ENCODE results near the gene ROBO1. TPM values are rescaled to one million over a fixed set of nuclear protein-coding genes. Genes with fewer than 3 reads are reported as not detected.
"Not testable (repeated sequence)": the region's sequence is repeated elsewhere in the genome, so short reads cannot be mapped to it uniquely, and the experiment has no call there.

The ROBO1 gene
- total and polyA plus RNA-seq, 9 donors, result 26.2 to 77.2 (median 38.7) TPM

DNA sequence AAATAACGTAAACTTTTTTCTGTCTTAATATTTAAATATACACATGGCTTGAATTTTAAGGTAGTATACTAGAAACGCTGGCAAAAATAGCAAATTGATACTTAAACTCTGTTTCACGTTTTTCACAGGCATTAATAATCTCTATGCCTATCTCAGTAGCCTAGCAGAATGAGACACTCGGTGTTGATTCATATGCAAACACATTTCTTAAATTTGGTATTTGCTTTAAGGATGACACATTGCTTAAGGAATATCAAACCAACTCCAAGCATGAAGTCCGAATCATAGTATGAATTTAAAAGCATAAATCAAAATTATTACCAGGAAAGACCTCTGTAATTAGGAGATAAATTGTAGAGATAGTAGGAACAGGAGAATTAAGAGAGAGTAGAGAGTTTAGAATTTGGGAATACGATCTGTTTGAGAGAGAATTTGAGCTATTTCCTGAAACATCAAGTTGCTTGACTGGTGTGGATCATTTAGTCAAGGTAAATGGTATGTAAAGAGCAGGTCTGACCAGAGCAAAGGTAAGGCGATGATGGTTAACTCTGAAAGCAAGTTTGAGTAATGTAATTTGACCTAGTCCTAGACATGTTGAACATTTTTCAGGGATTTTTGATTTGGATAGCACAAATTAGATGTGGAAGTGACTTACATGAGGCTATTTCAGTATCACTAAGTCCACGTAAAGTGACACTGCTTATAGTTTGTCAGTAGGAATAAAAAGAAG is 236.1 kb downstream of the ROBO1 start:
- Histone ChIP-seq H3K27ac (ENCODE audit: low read length) (no peak overlapping the region), H3K4me3 (ENCODE audit: low read length) (no peak overlapping the region), H3K36me3 (ENCODE audit: control insufficient read depth, insufficient read depth, low read length) (no peaks in the 10 kb centered on the region), H3K27me3 (ENCODE audit: control insufficient read depth, insufficient read depth, low read length) (no peaks in the 10 kb centered on the region), H3K4me1 (ENCODE audit: control insufficient read depth, insufficient read depth, low read length) (no peaks in the 10 kb centered on the region), H3K9me3 (replicated peaks; ENCODE audit: control insufficient read depth, low read depth, low read length) (no peaks in the 10 kb centered on the region)
- WGBS (ENCODE audit: insufficient coverage), result 75% methylated on average over 2 of the region's 8 CpGs
- DNase-seq, result no peak

DNA sequence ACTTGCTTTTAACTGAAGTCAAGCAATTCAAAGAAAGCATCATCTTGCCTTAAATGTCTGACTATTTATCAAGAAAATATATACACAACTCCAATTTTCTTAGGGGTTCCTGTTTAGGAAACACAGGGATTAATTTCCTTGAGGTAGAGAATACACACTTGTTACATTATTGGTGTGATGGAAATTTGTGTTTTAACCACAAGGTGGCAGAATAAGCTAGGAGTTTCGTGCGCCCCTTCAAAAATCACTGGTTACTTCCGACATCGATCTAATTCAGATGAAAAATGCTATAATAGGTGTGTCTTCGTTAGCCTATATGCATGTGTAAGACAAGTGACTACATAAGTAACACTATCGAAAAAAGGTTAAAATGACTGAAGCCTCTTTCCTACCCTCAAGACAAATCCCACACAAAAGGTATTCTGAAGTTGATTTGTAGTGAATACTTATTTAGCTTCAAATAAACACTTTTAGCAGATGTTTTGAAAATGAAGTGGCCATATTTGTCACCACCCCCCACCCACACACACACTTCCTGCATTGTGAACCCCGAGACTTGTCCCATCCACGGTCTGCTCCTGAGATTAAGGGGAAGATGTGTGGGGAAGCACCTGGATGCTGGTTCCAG is 246.5 kb downstream of the ROBO1 start:
- Histone ChIP-seq H3K4me3 (ENCODE audit: low read length) (no peak overlapping the region), H3K27ac (ENCODE audit: low read length) (no peak overlapping the region), H3K36me3 (ENCODE audit: control insufficient read depth, insufficient read depth, low read length) (no peaks in the 10 kb centered on the region), H3K27me3 (ENCODE audit: control insufficient read depth, insufficient read depth, low read length) (no peaks in the 10 kb centered on the region), H3K9me3 (replicated peaks; ENCODE audit: control insufficient read depth, low read depth, low read length) (no peaks in the 10 kb centered on the region), H3K4me1 (ENCODE audit: control insufficient read depth, insufficient read depth, low read length) (no peaks in the 10 kb centered on the region)
- peak; percentile 52 for DNase-seq
- no CpG with 5 or more reads among the region's 8 CpGs for WGBS (ENCODE audit: insufficient coverage)

DNA sequence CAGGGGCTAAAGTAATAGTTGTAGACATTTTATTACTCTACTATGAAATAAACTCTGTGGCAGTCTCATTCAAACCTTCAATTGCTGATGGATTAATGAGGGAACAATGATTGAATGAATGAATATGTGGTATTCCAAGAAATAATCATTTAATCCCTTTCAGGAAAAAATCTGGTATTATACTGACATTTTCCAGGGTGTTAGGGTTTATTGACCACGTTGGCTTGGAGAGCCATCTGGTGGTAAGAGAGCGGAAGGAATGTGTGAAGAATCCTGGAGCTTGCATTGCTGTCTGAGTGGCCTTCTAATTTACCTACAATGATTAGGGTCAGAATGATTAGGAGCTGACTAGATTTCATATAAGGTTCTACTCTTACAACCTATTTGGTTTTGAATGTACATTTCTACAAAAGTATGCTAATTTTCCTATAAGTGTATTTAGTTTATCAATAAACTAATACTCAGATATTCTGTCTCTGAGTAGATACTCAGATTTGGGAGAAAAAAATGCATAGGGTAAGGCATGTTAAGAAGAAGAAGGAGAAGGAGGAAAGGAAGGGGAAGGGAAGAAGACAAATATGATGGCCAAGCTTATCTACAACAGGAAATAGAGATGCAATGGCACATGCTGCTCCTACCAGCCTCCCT is 249.9 kb downstream of the ROBO1 start:
- no peaks in the 10 kb centered on the region for H3K36me3 ChIP-seq (ENCODE audit: control insufficient read depth, insufficient read depth, low read length)
- H3K4me1 ChIP-seq (ENCODE audit: control insufficient read depth, insufficient read depth, low read length), result no peaks in the 10 kb centered on the region
- no CpG with 5 or more reads among the region's 2 CpGs for WGBS (ENCODE audit: insufficient coverage)
- no peaks in the 10 kb centered on the region for H3K9me3 ChIP-seq (replicated peaks; ENCODE audit: control insufficient read depth, low read depth, low read length)
- DNase-seq, result peak; percentile 25
- H3K27ac ChIP-seq (ENCODE audit: low read length), result no peak overlapping the region
- H3K27me3 ChIP-seq (ENCODE audit: control insufficient read depth, insufficient read depth, low read length), result no peaks in the 10 kb centered on the region
- H3K4me3 ChIP-seq (ENCODE audit: low read length), result no peak overlapping the region

- WGBS (ENCODE audit: insufficient coverage), result 89% methylated on average over 3 of the region's 4 CpGs
- Histone ChIP-seq H3K27me3 (ENCODE audit: control insufficient read depth, insufficient read depth, low read length) (no peaks in the 10 kb centered on the region), H3K4me1 (ENCODE audit: control insufficient read depth, insufficient read depth, low read length) (no peaks in the 10 kb centered on the region), H3K4me3 (ENCODE audit: low read length) (no peak overlapping the region), H3K27ac (ENCODE audit: low read length) (no peak overlapping the region), H3K36me3 (ENCODE audit: control insufficient read depth, insufficient read depth, low read length) (no peaks in the 10 kb centered on the region), H3K9me3 (replicated peaks; ENCODE audit: control insufficient read depth, low read depth, low read length) (no peaks in the 10 kb centered on the region)
- no peak for DNase-seq
Measured at GRCh38 chr3:79516795-79517194, 251.0 kb downstream of the ROBO1 start.

GRCh38 chr3:79515072-79515471 is 252.7 kb downstream of the ROBO1 start:
- peak; percentile 10 for DNase-seq
- no peak overlapping the region for H3K4me3 ChIP-seq (ENCODE audit: low read length)
- H3K4me1 ChIP-seq (ENCODE audit: control insufficient read depth, insufficient read depth, low read length), result no peaks in the 10 kb centered on the region
- no peaks in the 10 kb centered on the region for H3K9me3 ChIP-seq (replicated peaks; ENCODE audit: control insufficient read depth, low read depth, low read length)
- H3K27ac ChIP-seq (ENCODE audit: low read length), result no peak overlapping the region
- no peaks in the 10 kb centered on the region for H3K27me3 ChIP-seq (ENCODE audit: control insufficient read depth, insufficient read depth, low read length)
- WGBS (ENCODE audit: insufficient coverage), result 80% methylated on average over 1 of the region's 4 CpGs
- H3K36me3 ChIP-seq (ENCODE audit: control insufficient read depth, insufficient read depth, low read length), result no peaks in the 10 kb centered on the region

GRCh38 chr3:79514069-79514468 is 253.7 kb downstream of the ROBO1 start:
- H3K27me3 ChIP-seq (ENCODE audit: control insufficient read depth, insufficient read depth, low read length), result no peaks in the 10 kb centered on the region
- H3K4me3 ChIP-seq (ENCODE audit: low read length), result no peak overlapping the region
- WGBS (ENCODE audit: insufficient coverage), result no CpG with 5 or more reads among the region's 3 CpGs

DNA sequence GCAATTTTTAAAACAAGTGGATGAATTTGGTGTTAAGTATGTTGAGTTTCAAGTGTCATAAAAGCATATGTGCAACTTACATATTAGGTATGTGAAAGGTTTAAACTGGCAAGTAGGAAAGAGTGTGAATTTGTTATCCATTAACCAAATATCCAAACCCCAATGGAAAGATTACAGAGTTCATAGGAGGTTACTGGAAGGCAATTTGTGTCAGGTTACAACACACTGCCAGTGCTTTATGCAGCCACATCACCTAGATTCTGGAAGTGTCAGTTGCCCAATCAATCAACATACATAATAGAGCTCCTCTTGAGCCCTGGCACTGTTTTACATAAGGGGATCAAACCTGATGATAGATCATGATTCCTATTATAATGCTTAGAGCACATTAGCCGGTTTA is 261.0 kb downstream of the ROBO1 start:
- Histone ChIP-seq H3K9me3 (replicated peaks; ENCODE audit: control insufficient read depth, low read depth, low read length) (no peaks in the 10 kb centered on the region), H3K4me3 (ENCODE audit: low read length) (no peak overlapping the region), H3K36me3 (ENCODE audit: control insufficient read depth, insufficient read depth, low read length) (no peaks in the 10 kb centered on the region), H3K27me3 (ENCODE audit: control insufficient read depth, insufficient read depth, low read length) (no peaks in the 10 kb centered on the region), H3K27ac (ENCODE audit: low read length) (no peak overlapping the region), H3K4me1 (ENCODE audit: control insufficient read depth, insufficient read depth, low read length) (no peaks in the 10 kb centered on the region)
- WGBS (ENCODE audit: insufficient coverage), result no CpG with 5 or more reads among the region's 1 CpG
- DNase-seq, result no peak

More at GRCh38 chr3:79514069-79514468, 253.7 kb downstream of the ROBO1 start:
- H3K27ac ChIP-seq (ENCODE audit: low read length), result no peak overlapping the region
- no peaks in the 10 kb centered on the region for H3K9me3 ChIP-seq (replicated peaks; ENCODE audit: control insufficient read depth, low read depth, low read length)
- no peak for DNase-seq
- H3K36me3 ChIP-seq (ENCODE audit: control insufficient read depth, insufficient read depth, low read length), result no peaks in the 10 kb centered on the region
- H3K4me1 ChIP-seq (ENCODE audit: control insufficient read depth, insufficient read depth, low read length), result no peaks in the 10 kb centered on the region

- not testable (repeated sequence) for H3K4me3 ChIP-seq (ENCODE audit: low read length); H3K36me3 ChIP-seq (ENCODE audit: control insufficient read depth, insufficient read depth, low read length); H3K27ac ChIP-seq (ENCODE audit: low read length); DNase-seq; H3K27me3 ChIP-seq (ENCODE audit: control insufficient read depth, insufficient read depth, low read length); H3K9me3 ChIP-seq (replicated peaks; ENCODE audit: control insufficient read depth, low read depth, low read length); H3K4me1 ChIP-seq (ENCODE audit: control insufficient read depth, insufficient read depth, low read length)
- WGBS (ENCODE audit: insufficient coverage), result 93% methylated on average over 32 of the region's 39 CpGs
Measured at GRCh38 chr3:79502216-79502681, 265.5 kb downstream of the ROBO1 start.

DNA sequence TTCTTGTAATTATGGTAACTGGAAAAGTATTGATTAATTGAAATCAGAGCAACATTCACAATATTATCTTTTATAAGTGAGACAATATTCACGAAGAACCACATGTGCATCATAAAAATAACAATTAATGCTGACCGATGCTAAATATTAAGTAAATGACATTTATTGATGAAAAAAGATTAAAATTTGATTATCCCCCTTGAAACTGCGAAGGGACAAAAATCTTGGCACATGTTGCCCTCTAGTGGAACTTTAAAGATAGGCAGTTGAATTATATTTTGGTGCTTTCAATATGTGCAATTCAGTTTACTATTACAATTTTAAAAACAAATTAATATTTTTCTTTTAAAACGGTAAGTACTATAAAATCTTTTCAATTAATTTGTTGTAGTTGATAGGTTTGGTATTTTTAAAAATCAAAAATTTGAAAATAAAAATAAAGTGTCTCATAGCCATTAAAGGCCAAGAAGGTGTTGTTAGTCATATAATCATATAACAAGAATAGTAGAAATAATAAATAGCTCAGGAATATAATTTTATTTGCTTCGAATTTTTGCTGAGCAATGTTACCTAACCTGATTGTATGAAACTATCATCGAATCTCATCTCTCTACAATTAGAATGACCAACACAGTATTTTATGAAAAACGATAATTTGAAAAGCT is 270.2 kb downstream of the ROBO1 start:
- no CpG with 5 or more reads among the region's 7 CpGs for WGBS (ENCODE audit: insufficient coverage)

More for the DNA sequence above, 270.2 kb downstream of the ROBO1 start:
- H3K4me3 ChIP-seq (ENCODE audit: low read length), result no peak overlapping the region
- H3K27ac ChIP-seq (ENCODE audit: low read length), result no peak overlapping the region
- DNase-seq, result peak; percentile 28
- no peaks in the 10 kb centered on the region for H3K9me3 ChIP-seq (replicated peaks; ENCODE audit: control insufficient read depth, low read depth, low read length)
- H3K4me1 ChIP-seq (ENCODE audit: control insufficient read depth, insufficient read depth, low read length), result no peaks in the 10 kb centered on the region
- H3K36me3 ChIP-seq (ENCODE audit: control insufficient read depth, insufficient read depth, low read length), result no peaks in the 10 kb centered on the region
- no peaks in the 10 kb centered on the region for H3K27me3 ChIP-seq (ENCODE audit: control insufficient read depth, insufficient read depth, low read length)
